Activated CD8-positive, alpha-beta memory T cell treated with anti-CD3 and anti-CD28 coated beads, Interleukin-2, amount 50 U/mL, for 4 hours (primary cell): ENCODE results near the gene ERV3-1.
"Not testable (repeated sequence)": the region's sequence is repeated elsewhere in the genome, so short reads cannot be mapped to it uniquely, and the experiment has no call there.

Experiments used
- DNase-seq: peaks from one replicate; pipeline ENCODE4 v3.0.0-alpha.2; 2020

The ERV3-1 gene, protein sequence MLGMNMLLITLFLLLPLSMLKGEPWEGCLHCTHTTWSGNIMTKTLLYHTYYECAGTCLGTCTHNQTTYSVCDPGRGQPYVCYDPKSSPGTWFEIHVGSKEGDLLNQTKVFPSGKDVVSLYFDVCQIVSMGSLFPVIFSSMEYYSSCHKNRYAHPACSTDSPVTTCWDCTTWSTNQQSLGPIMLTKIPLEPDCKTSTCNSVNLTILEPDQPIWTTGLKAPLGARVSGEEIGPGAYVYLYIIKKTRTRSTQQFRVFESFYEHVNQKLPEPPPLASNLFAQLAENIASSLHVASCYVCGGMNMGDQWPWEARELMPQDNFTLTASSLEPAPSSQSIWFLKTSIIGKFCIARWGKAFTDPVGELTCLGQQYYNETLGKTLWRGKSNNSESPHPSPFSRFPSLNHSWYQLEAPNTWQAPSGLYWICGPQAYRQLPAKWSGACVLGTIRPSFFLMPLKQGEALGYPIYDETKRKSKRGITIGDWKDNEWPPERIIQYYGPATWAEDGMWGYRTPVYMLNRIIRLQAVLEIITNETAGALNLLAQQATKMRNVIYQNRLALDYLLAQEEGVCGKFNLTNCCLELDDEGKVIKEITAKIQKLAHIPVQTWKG

DNA sequence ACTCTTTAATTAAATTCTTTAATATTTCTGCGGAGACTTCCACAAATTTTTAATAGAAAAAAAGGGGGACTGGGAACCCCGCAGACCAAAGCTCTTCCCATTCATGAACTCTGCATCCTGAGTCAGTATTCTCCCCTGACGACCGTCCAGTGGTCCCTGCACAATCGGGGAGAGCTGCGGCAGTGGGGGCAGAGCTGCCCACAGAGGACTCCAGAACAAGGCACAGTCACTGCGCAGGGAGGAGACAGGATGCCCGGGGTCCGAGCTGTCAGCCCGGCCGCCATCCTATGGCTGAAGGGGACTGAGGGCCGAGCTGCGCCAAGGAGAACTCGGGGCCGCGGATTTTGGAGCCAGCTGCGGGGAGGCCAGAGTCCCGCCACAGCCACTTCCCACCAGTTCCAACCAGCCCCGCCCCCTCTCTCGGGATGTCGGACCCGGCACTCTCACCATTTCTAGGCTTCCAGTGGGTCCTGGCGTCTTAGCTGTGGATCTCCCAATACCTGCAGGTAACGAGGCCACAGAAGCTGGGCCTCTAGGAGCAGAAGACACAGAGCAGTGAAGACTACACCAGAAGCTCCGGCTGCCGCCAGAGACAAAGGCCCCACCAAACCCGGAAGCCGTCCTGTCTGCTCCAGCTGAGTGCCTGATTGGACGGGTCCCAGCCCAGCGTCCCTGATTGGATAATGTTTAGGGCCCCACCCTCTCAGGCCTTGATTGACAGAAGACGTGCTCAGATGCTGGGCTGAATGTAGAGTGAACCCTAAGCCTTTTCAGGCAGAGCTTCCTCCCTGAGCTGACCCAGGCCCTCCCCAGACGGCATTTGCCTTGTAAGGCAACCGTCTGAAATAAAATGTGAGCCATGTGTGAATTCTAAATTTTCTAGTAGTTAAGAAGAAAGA is at the start of gene ERV3-1:
Gene ERV3-1, minus strand, starts transcription at position 594 of the 899 bp plus-strand sequence. CDS start 13,661 bp downstream, outside the sequence.
- DNase-seq, result peak; percentile 88

DNA sequence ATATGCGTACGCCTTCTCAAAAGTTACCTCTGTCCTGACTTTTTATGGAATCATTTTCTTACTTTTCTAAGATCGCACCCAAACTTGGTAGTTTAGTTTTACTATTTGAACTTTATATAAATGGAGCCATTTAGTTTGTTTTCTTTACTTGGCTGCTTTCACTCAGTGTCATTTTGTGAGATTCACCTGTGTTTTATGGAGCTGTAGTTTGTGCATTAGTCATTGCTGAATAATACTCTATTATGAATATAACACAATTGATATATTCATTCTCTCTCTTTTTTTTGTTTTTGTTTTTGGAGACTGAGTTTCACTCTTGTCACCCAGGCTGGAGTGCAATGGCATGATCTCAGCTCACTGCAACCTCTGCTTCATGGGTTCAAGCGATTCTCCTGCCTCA is 49.3 kb upstream of the ERV3-1 start:
- DNase-seq, result not testable (repeated sequence)

DNA sequence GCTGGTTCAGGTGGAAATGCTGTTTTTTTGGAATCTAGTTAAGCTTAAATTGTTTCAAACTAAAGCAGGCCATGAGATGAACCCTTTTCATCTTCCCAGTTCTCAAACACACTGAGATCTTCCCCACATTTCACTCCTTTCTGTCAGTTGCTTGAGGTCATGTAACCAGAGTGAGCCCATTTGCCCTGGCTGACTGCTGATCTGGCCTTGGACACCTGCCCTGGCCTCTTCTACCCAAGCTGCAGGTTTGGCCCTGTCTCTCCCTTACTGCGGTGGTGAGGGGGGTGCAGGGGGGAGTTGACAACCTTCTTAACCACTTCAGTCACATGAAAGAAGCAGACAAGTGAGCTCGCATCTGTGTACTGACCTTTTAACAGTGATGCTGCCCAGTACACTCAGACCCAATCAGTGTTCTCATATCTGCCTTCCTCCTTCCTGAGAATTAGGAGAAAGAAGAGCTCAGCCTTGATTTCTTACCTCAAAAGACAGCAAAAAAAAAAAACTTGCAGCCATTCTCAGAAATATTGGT is 48.0 kb upstream of the ERV3-1 start:
- DNase-seq, result not testable (repeated sequence)

DNA sequence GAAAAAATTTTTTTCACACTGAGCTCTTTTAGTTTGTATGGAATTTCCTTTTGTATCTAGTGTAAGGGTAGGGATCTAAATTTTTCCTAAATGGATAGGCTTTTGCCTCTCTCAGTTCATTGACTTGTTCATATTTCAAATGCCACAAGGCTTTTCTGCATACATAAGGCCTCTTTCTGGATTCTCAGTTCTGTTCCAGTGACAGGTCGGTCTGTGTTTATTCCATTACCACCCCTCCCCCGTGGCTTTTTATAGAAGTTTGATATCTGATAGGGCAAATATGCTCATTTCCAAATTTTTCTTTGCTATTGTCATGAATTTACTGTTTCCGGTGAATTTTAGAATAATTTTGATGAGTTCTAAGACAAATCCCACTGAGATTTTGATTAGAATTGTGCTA is 45.2 kb upstream of the ERV3-1 start:
- DNase-seq, result not testable (repeated sequence)

DNA sequence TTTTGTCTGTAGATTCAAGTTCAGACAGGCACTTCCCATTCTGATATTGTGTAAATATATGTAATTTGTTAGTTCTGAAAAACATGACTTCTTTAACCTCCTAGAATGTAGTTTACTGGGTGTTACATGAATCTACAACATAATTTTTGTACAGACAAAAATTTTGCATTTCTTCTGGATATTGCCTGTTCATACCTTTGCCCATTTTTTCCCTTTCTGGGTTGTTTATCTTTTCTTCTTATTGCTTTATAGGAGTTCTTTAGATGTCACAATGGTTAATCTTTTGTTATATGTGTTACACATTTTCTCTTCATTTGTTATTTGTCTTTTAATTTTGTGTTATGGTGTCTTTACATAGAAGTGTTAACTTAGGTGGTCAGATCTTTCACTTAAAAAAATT is 44.7 kb upstream of the ERV3-1 start:
- DNase-seq, result not testable (repeated sequence)

DNA sequence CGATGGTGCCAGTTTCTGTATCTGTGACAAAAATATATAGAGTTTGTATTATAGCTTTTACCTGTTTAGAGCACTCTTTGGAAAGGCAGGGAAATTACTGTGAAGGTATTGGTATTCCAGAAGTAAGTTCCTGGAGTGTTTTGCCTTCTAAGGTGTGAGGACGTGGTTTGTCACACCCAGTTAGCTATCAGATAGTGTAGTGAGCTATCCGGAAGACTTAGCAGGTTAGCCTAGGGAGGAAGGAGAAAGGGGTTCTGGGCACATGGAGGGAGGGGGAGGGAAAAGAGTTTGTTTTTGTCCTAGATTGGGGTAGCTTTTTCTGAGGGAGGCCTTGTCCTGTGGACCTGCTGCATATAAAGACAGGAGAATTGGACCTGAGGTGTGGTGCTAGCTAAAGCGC is 39.8 kb upstream of the ERV3-1 start:
- DNase-seq, result not testable (repeated sequence)

DNA sequence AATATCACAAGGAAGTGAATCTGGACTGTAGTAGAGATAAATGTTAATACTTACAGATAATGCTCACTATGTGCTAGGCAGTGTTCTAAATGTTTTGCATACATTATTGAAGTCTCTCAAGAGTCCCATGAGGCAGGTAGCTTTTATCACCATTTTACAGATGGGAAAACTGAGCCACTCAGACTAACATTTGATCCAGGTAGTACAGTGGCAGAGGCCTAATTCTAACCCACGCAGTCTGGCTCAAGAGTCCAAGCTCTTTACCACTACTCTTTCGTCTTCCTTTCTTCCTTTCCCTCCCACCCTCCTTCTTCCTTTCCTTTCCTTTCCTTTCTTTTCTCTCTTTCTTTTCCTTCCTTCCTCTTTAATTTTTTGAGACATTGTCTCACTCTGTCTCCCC is 39.1 kb upstream of the ERV3-1 start:
- not testable (repeated sequence) for DNase-seq

DNA sequence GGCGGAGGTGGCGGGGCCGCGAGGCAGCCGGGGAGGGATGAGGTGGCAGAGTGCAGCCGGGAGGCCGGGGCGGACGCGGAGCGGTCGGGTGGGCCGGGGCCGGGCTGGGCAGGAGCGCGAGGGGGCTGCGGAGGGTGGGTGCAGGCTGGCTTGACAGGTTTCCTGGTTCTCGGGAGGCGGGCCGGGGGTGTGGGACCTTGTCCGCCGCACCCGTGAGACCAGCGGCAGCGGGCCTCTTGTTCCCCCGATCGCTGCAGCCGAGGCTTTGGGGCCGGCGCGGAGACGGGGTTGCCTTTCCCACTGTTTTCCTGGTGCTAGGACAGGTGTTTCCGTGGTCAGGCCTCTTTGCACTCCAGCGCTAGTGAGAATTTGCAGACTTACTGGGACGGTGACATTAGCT is 32.3 kb upstream of the ERV3-1 start:
- DNase-seq, result not testable (repeated sequence)

DNA sequence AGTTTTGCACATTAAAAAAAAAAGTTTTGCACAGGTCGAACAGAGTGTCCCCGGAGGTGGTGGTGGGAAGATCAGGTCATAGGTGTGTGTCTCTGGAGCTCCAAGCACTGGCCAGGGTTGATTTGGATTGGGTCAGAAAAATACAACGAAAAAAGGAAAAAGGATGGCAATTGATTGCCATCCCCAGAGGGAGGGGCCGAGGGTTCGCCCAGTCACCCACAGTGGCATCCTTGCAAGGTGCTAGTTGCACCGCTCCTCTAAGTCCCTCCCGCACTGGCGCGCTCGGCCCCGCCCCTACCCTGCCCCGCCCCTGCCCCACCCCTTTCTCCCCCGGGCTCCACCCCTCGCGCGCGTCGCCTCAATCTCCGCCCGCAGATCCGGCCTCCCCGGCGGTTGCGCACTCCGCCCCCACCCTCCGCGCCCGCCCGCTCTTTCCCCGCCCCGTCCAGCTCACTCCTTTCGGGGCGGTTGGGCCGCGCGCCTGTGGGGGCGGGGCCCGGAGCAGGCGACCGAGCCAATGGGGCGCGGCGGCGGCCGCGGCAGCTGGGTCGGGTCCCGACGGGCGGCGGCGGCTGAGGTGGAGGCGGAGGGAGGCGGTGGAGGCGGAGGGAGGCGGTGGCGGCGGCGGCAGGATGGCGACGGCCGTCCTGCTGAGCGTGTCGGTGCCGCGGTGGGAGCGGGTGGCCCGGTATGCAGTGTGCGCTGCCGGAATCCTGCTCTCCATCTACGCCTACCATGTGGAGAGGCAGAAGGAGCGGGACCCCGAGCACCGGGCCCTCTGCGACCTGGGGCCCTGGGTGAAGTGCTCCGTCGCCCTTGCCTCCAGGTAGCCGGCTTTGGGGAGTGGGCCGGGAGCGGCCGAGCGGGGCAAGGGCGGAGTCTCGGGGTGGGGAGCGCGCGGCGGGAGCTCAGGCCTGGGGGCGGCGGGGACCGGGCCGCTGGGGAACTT is 31.5 kb upstream of the ERV3-1 start:
- DNase-seq, result peak; percentile 95

DNA sequence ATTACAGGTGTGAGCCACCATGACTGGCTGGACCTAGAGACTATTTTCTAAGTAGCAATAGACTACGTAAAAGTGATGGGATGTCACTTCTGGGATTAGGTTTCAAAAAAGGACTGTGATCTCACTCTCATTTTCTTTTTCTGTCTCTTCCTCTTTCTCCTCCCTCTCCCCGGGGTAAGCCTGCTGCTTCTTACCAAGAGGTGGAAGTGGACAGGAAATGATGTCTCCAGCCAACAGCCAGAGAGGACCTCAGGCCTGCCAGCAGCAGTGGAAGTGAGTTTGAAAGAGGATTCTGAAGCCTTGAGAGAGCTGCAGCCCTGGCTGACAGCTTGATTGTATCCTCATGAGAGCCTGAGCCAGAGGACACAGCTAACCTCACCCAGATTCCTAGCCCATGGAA is 30.0 kb upstream of the ERV3-1 start:
- DNase-seq, result not testable (repeated sequence)

DNA sequence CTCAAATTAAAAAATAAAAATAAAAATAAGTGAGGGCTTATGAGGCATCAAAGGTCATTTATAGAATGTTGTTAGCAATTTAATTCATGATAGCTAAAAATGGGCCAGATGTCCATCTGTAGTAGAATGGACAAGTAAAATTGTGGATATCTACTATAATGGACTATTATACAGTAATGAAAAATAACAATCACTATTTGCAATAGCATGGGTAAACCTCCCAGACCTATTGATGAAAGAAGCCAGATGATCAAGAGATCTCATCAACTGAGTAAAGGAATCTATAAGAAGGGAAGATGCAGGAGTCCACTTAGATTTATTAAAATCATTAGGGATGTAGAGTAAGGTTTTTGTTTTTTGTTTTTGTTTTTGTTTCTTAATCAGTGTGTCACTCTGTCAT is 29.0 kb upstream of the ERV3-1 start:
- not testable (repeated sequence) for DNase-seq

DNA sequence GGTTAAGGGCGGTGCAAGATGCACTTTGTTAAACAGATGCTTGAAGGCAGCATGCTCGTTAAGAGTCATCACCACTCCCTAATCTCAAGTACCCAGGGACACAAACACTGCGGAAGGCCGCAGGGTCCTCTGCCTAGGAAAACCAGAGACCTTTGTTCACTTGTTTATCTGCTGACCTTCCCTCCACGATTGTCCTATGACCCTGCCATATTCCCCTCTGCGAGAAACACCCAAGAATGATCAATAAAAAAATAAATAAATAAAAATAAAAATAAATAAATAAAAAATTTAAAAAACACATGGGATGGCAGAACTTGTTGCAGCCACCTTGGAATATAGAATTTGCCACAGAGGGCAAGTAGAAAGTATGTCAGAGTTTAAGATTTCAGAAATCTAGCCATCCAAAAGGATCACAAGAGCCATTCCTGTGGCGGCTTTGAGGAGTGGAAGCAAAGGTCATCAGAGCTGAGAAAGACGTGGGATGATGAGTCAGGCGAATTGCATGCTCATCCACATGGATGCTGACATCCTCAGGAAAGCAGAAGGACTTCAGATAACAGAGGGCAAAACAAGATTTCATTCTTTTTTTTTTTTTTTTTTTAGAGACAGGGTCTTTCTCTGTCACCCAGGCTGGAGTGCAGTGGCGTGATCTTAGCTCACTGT is 27.8 kb upstream of the ERV3-1 start:
- not testable (repeated sequence) for DNase-seq

DNA sequence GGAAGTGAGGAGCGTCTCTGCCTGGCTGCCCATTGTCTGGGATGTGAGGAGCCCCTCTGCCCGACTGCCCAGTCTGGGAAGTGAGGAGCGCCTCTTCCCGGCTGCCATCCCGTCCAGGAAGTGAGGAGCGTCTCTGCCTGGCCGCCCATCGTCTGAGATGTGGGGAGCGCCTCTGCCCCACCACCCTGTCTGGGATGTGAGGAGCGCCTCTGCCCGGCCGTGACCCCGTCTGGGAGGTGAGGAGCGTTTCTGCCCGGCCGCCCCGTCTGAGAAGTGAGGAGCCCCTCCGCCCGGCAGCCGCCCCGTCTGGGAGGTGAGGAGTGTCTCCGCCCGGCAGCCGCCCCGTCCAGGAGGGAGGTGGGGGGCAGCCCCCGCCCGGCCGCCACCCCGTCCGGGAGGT is 26.9 kb upstream of the ERV3-1 start:
- DNase-seq, result not testable (repeated sequence)

DNA sequence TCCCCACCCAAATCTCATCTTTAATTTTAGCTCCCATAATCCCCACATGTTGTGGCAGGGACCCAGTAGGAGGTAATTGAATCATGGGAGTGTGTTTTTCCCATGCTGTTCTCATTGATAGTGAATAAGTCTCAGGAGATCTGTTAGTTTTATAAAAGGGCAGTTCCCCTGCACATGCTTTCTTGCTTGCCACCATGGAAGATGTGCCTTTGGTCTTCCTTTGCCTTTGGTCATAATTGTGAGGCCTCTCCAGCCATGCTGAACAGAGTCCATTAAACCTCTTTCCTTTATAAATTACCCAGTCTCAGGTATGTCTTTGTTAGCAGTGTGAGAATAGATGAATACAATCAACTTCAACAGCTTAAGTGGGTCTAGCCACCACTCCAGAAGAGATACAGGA is 18.5 kb upstream of the ERV3-1 start:
- not testable (repeated sequence) for DNase-seq

DNA sequence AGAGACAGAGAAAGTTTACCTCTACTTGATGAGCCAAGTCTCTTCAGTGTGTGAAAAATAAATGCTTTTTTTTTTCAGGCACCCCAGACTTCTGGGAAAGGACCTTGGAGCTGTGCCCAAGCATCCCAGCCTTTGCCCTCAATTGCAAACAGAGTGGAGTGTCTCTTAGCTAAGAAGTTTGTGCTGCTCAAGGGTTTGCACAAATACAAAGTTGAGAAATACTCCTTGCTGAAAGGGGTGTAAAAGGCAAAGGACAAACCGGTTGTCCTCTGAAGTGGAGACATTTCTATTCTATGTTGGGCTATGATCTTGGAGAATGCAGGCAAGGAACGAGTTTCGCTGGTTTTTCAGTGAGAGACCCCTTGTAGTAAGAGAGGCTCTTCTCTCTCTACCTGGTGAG is 14.5 kb upstream of the ERV3-1 start:
- DNase-seq, result not testable (repeated sequence)

DNA sequence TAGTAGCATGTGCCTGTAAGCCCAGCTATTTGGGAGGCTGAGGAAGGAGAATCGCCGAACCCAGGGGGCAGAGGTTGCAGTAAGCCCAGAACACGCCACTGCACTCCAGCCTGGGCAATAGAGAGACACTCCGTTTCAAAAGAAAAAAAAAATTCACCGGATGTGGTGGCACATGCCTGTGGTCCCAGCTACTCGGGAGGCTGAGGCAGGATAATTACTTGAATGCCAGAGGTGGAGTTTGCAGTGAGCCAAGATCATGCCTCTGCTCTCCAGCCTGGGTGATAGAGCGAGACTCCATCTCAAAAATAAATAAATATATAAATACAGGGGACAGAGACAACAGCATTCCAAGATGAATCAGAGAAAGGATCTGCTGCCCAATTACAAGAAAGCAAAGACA is 3.4 kb upstream of the ERV3-1 start:
- DNase-seq, result not testable (repeated sequence)

DNA sequence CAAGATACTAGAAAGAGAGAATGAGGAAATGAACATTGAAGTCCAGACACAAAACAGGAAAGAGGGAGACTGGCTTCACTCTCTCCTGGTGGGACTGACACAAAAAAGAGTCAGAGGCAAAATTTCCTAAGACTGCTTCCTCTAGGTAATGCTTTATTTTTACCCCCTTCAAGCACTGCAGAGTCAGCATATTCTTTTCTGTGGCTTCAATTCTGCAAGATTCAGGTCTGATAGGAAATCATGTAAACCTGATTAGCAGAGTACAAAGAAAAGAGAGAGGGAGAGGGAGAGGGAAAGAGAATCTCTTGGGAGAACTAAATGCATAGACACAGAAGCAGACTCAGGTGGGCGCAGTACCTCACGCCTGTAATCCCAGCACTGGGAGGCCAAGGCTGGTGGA is 2.9 kb upstream of the ERV3-1 start:
- not testable (repeated sequence) for DNase-seq

DNA sequence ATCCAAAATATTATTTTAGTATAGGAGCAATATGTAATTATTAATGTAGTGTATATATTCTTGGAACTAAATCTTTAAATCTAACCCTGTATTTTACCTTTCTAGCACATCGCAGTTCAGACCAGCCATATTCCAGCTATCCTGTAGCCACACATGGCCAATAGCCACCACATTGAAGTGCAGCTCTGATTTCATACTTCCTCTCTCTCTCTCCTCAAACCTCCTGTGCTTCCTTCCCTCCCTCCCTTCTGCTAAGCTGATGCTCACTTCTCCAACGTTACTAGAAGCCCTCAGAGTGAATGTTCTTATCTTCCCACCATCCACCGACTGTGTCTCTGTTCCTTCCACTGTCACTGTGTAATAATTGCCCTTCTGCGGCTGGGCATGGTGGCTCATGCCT is 549 bp upstream of the ERV3-1 start:
- DNase-seq, result not testable (repeated sequence)

DNA sequence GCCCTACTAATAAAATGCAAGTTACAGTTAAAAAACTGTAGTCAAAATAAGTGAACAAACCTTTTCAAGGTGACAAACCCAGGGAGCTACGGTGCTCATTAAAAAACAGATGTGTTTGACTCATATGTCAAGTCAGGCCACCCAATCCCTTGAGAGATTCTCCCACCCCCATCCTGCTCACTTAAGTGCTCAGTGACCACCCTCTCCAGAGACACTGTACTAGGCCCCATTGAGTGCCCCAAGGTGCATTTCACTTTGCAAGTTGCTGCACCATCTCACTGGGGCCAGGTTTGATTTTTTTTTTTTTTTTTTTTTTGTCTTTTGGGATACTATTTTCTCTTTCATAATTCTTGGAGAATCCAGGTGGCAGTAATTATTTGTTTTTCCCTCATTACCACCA is 1.9 kb downstream of the ERV3-1 start:
- no peak for DNase-seq

DNA sequence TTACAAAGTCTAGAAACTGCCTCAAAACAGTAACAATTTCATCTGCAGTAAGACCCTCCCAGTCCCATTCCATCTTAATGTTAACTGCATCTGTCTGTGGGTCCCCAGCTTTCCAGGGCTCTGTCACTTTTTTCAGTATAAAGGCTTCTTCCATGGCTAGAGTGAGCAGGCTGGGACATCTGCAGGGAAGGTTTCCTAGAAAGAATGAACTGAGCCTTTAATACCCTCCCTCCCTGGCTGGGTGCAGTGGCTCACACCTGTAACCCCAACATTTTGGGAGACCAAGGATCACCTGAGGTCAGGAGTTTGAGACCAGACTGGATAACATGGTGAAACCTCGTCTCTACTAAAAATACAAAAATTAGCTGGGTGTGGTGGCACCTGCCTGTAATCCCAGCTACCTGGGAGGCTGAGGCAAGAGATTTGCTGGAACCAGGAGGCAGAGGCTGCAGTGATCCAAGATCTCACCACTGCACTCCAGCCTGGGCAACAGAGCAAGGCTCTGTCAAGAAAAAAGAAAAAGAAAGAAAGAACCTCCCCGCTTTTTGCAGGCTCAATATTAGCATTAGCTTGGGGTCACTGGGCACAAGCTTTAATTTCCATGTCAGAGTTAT is 3.4 kb downstream of the ERV3-1 start:
- DNase-seq, result no peak

DNA sequence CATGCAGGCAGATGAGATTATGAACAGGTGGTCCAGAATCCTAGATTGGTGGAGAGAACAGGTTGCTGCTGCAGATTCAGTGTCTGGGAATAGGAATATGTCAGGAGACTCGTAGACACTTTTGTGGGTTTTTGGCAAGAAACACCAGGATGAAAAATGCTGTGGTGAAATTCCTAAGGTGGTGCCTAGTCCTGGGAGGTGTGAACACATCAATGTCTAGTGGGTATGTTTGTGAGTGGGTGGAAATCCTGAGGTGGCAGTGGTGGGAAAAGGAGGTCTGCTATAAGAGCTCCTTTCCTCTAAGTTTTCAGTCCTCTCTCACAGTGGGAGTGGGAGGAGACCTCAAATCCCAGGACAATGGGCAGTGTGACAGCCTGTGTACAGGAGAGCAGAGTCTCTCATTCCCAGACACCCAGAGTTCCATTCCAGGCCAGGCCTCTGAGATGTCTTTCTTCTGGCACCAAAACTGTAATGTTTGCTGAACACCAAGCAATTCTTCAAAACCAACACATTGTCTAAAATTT is 5.1 kb downstream of the ERV3-1 start:
- DNase-seq, result no peak
